Stomach smooth muscle (tissue), 2 donors: Measurements from ENCODE around the gene RPP25.

ENCODE experiments used
- H3K27ac ChIP-seq: one replicate; pipeline ENCODE4 v1.7.0; 2013; ENCODE audit warnings: mild to moderate bottlenecking, low read length, inconsistent platforms
- H3K27me3 ChIP-seq, 2 donors: one replicate each; pipeline ENCODE4 v1.7.0; 2013; ENCODE audit warnings: low read length in 2 of 2; ENCODE audit not compliant: insufficient read depth in 2 of 2, control insufficient read depth in 1 of 2
- H3K36me3 ChIP-seq, 2 donors: one replicate each; pipeline ENCODE4 v1.7.0; 2013; ENCODE audit warnings: low read length in 2 of 2; ENCODE audit not compliant: control insufficient read depth in 2 of 2, insufficient read depth in 2 of 2
- H3K4me1 ChIP-seq: one replicate; pipeline ENCODE4 v1.7.0; 2013; ENCODE audit warnings: low read length; ENCODE audit not compliant: control insufficient read depth, insufficient read depth
- H3K4me3 ChIP-seq, 2 donors: one replicate each; pipeline ENCODE4 v1.7.0; 2013; ENCODE audit warnings: low read length in 2 of 2
- H3K9ac ChIP-seq, 2 donors: one replicate each; pipeline ENCODE4 v1.7.0; 2013; ENCODE audit warnings: low read length in 2 of 2, mild to moderate bottlenecking in 1 of 2
- H3K9me3 ChIP-seq, 2 donors: one replicate each; pipeline ENCODE4 v1.7.0; 2013; ENCODE audit warnings: low read length in 2 of 2; ENCODE audit not compliant: control insufficient read depth in 2 of 2
- donor health status: healthy.
- donor health status: Pancreatic carcinoma.

Gene RPP25

GRCh38 chr15:74962671-74963070 is 6.1 kb upstream of the RPP25 start:
- Histone ChIP-seq H3K27me3 (peaks cover 21 to 25% of the 10 kb centered on the region in 2 donors), H3K9ac (no peak overlapping the region), H3K27ac (no peak overlapping the region), H3K4me1 (peaks cover 16% of the 10 kb centered on the region), H3K9me3 (no peaks in the 10 kb centered on the region), H3K36me3 (no peaks in the 10 kb centered on the region), H3K4me3 (no peak overlapping the region)

DNA sequence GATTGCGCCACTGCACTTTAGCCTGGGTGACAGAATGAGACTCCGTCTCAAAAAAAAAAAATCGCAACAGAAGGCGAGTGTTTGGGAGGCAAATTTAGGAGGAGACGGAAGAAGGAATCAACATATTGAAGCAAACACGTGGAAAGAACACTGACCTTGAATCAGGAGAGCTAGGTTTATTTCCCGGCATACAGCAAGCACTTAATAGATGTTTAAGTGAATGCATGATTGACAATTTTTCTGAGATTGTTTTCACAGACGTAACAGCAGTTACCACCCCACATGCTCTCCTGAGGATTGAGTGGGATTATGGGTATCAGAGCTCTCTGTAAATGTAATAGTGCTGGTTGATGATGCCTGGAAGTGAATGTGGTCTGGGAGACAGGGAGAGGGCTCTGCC is 5.6 kb upstream of the RPP25 start:
- Histone ChIP-seq H3K27me3 (peaks cover 26 to 30% of the 10 kb centered on the region in 2 donors), H3K36me3 (no peaks in the 10 kb centered on the region), H3K9me3 (no peaks in the 10 kb centered on the region), H3K9ac (no peak overlapping the region), H3K4me1 (peaks cover 20% of the 10 kb centered on the region), H3K27ac (no peak overlapping the region), H3K4me3 (no peak overlapping the region)

DNA sequence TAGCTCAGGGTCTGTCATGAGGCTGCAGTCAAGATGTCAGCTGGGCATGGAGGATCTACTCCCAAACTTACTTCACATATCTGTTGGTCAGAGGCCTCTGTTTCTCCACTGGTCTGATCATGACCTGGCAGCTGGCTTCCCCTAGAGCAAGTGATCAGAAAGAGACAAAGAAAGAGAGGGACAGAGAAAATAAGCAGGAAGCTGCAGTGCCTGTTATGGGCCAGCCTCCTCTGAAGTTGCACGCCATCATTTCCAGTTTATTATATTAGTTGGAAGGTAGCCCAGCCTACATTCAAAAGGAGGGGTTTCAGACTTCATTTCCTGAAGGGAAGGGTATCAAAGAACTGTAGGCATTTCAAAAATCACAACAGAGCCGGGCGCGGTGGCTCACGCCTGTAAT is 5.0 kb upstream of the RPP25 start:
- H3K4me1 ChIP-seq: peaks cover 26% of the 10 kb centered on the region
- no peak overlapping the region for H3K27ac ChIP-seq

DNA sequence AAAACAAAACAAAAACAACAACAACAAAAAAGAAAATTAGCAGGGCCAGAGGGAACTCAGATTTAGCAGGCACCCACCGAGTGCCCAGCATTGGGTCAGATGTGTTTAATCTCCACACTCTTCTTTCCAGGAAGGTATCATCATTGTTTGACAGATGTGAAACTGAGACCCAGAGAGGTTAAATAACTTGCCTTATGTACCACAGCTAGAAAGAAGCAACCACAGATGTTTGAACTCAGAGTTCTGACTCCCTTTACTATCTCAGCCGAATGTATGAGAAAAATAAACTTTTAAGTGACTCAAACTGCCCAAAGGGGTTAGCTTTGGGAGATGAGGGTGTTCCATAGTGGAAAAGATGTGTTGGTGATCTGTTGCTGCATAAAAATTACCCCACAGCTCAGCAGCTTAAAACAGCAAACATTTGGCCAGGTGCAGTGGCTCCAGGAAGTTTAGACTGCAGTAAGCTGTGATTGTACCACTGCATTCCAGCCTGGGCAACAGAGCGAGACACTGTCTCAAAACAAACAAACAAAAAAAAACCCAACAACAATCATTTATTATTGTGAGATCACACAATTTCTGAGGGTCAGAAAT is 4.5 kb upstream of the RPP25 start:
- H3K4me3 ChIP-seq: no peak overlapping the region
- peaks cover 26 to 33% of the 10 kb centered on the region in 2 donors for H3K27me3 ChIP-seq
- no peaks in the 10 kb centered on the region for H3K9me3 ChIP-seq
- peaks cover 31% of the 10 kb centered on the region for H3K4me1 ChIP-seq
- H3K36me3 ChIP-seq: no peaks in the 10 kb centered on the region
- no peak overlapping the region for H3K27ac ChIP-seq
- H3K9ac ChIP-seq: no peak overlapping the region

More for the DNA sequence above, 5.0 kb upstream of the RPP25 start:
- Histone ChIP-seq H3K27me3 (peaks cover 26 to 33% of the 10 kb centered on the region in 2 donors), H3K36me3 (no peaks in the 10 kb centered on the region), H3K9ac (no peak overlapping the region), H3K4me3 (no peak overlapping the region), H3K9me3 (no peaks in the 10 kb centered on the region)

DNA sequence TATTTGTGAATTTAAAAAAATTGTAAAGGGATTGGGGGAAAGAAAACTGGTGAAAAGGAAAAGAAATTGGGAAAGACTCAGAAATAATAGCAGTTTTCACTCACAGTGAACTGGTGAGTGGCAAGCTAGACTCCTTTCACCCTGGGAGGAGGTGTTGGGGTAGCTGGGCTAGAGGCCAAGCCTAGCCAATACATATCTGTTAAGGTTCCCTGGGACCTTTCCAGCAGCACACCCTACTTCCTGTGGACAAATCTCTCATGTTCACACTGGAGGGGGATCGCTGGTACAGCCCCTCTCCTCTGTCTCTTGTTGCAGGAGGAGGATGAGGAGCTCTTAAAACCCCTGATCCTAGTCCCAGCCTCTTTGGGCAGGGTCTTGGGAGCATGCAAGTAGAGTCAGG is 3.7 kb upstream of the RPP25 start:
- Histone ChIP-seq H3K27ac (no peak overlapping the region), H3K27me3 (peaks cover 28 to 33% of the 10 kb centered on the region in 2 donors), H3K9ac (no peak overlapping the region), H3K36me3 (no peaks in the 10 kb centered on the region), H3K9me3 (no peaks in the 10 kb centered on the region), H3K4me3 (no peak overlapping the region), H3K4me1 (peaks cover 38% of the 10 kb centered on the region)

GRCh38 chr15:74959586-74959939 is 3.0 kb upstream of the RPP25 start:
- H3K27ac ChIP-seq: no peak overlapping the region

GRCh38 chr15:74958908-74959585 is 2.5 kb upstream of the RPP25 start:
- no peaks in the 10 kb centered on the region for H3K9me3 ChIP-seq
- H3K27ac ChIP-seq: no peak overlapping the region
- peaks cover 28 to 33% of the 10 kb centered on the region in 2 donors for H3K27me3 ChIP-seq
- H3K36me3 ChIP-seq: no peaks in the 10 kb centered on the region
- H3K9ac ChIP-seq: peak overlapping the region in 1 of 2 donors; percentile 36
- peaks cover 38% of the 10 kb centered on the region for H3K4me1 ChIP-seq
- peak overlapping the region in 1 of 2 donors; percentile 66 for H3K4me3 ChIP-seq

More at GRCh38 chr15:74959586-74959939, 3.0 kb upstream of the RPP25 start:
- Histone ChIP-seq H3K4me1 (peaks cover 38% of the 10 kb centered on the region), H3K9ac (no peak overlapping the region), H3K9me3 (no peaks in the 10 kb centered on the region), H3K4me3 (no peak overlapping the region), H3K27me3 (peaks cover 28 to 33% of the 10 kb centered on the region in 2 donors), H3K36me3 (no peaks in the 10 kb centered on the region)

GRCh38 chr15:74958320-74958907 is 1.8 kb upstream of the RPP25 start:
- peak overlapping the region; percentile 13 to 73 for H3K4me3 ChIP-seq
- H3K4me1 ChIP-seq: peaks cover 38% of the 10 kb centered on the region
- no peaks in the 10 kb centered on the region for H3K36me3 ChIP-seq
- peak overlapping the region in 1 of 2 donors; percentile 36 for H3K9ac ChIP-seq
- no peaks in the 10 kb centered on the region for H3K9me3 ChIP-seq
- no peak overlapping the region for H3K27ac ChIP-seq
- peaks cover 28 to 33% of the 10 kb centered on the region in 2 donors for H3K27me3 ChIP-seq

DNA sequence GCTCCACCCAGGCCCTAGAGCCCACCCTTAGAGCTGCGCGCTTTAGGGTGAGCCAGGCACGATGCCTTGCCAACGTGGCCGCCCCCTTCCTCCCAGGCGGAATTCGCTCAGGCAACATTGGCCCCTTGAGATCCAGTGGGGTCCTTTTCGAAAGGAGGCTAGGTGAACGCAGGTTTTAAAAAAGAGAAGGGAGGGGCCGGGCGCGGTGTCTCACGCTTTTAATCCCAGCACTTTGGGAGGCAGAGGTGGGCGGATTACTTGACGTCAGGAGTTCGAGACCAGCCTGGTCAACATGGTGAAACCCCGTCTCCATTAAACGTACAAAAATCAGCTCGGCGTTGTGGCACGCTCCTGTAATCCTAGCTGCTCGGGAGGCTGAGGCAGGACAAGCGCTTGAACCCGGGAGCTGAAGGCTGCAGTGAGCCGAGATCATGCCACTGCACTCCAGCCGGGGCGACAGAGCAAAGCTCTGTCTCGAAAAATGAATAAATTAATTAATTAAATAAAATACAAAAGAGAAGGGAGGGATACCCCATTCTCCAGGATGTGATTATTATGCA is 984 bp upstream of the RPP25 start:
- peaks cover 38% of the 10 kb centered on the region for H3K4me1 ChIP-seq
- no peak overlapping the region for H3K9ac ChIP-seq
- no peaks in the 10 kb centered on the region for H3K9me3 ChIP-seq
- peaks cover 28 to 33% of the 10 kb centered on the region in 2 donors for H3K27me3 ChIP-seq
- no peak overlapping the region for H3K27ac ChIP-seq
- H3K36me3 ChIP-seq: no peaks in the 10 kb centered on the region
- H3K4me3 ChIP-seq: peak overlapping the region; percentile 70 to 73

DNA sequence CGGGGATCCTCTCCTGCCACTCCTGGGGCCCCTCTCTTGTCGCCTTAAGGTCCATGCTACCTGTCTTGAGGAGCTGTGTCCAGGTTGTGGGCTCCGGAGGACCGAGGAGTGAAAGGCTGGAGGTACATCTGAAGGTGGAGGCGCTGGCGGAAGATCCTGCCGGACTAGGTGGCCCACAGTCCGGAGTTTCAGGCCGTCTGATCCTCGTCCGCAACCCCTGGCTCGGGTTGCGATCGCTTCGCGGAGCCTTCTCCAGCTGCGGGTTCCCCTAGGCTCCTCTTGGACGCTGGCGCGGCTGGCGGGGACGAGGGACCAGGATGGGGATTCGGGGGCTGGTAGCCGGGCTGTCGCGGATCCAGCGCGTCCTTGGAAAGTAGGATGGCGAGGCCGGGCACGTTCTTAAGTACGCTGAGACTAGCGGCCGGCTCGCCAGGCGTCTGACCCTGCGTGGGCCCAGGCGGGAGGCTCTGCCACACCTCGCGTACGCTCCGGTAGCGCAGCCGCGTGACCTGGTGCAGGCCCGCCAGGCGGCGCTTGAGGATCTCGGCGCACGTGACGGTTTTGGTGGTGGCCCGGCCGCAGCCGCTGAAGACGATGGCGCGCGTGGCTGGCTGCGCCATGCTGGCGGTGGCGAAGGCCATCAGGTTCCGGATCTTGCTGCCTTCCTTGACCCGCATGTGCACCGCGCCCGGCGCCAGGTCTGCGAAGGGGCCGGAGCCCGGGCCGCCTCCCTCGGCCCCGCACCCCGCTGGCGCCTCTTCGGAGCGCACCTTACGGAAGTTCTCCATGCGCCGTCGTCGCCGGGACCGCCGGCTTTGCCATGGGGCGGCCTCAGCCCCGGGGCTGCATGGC is 550 bp downstream of the RPP25 start:
- H3K9me3 ChIP-seq: no peaks in the 10 kb centered on the region
- H3K36me3 ChIP-seq: no peaks in the 10 kb centered on the region
- H3K9ac ChIP-seq: peak overlapping the region; percentile 13 to 33
- peaks cover 26 to 33% of the 10 kb centered on the region in 2 donors for H3K27me3 ChIP-seq
- H3K4me3 ChIP-seq: peak overlapping the region; percentile 70 to 73
- H3K4me1 ChIP-seq: peaks cover 38% of the 10 kb centered on the region
- no peak overlapping the region for H3K27ac ChIP-seq
